ENCODE data around the gene TMEM209. TPM values are rescaled to one million over a fixed set of nuclear protein-coding genes. Genes with fewer than 3 reads are reported as not detected.

Gene TMEM209
- total RNA-seq, 1 experiment from 2014 or later, result 30.8 TPM

DNA sequence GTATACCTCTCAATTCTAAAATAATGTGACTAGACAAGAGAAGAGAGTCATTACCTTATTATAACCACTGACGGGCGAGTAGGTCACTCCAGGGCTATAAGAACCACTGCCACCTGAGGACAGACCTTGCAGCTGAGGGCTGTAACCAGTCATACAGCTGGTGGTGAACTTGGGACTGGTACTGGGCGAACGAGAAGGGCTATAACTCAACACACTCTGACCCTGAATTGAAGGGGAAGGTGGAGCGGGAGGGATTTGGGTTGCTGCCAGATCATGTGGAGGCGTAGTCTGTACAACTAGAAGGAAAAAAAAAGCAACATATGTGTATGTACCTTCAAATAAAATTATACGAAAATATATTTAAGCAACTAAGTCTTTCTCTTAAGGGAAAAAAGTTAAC, 3.4 kb downstream of the TMEM209 start:
- TF ChIP-seq EZH2 (IDR thresholded peaks at IDR 0.05; ENCODE audit: low read depth), result no peak
- no peaks in the 10 kb centered on the region for H3K9me2 ChIP-seq (ENCODE audit: insufficient read depth)
- no peak overlapping the region for H2AFZ ChIP-seq
- H3K4me2 ChIP-seq, result no peak overlapping the region
- POLR2A ChIA-PET (ENCODE audit: unreplicated experiment), result no interaction called here
- no peaks in the 10 kb centered on the region for H3K27me3 ChIP-seq (ENCODE audit: insufficient read depth, low read depth)
- intact Hi-C loops (cut with micrococcal nuclease; ENCODE audit: unreplicated experiment), result no loop called here
- no peak overlapping the region for H3K4me3 ChIP-seq
- H3K36me3 ChIP-seq (ENCODE audit: low read depth), result peaks cover 51% of the 10 kb centered on the region
- peaks cover 23% of the 10 kb centered on the region for H3F3A ChIP-seq (ENCODE audit: insufficient read depth, low read depth)
- BruUV-seq (replicated peaks), result no TSS peak
- H4K20me1 ChIP-seq (ENCODE audit: insufficient read depth), result no peaks in the 10 kb centered on the region; the same call in 1 of the 2 replicates
- peaks cover 15% of the 10 kb centered on the region for H3K79me2 ChIP-seq (ENCODE audit: low read depth)
- CTCF ChIA-PET, result no interaction called here
- no peak overlapping the region for H3K27ac ChIP-seq
- H3K9me3 ChIP-seq (ENCODE audit: insufficient read depth, low read depth), result no peaks in the 10 kb centered on the region
- H3K4me1 ChIP-seq (replicated peaks; ENCODE audit: insufficient read depth), result peaks cover 19% of the 10 kb centered on the region
- DNase-seq, result no peak

DNA sequence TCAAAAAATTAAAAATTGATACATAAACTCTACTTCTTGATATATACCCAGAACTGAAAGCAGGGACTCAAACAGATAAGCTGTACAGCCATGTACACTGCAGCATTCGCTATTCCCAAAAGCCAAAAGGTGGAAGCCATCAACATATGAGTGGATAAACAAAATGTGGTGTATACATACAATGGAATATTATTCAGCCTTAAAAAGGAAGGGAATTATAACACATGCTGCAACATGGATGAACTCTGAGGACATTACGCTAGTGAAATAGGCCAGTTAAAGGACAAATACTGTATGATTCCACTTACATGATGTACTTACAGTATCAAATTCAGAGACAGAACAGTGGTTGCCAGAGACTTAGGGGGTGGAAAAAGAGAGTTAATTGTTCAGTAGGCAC, 8.1 kb downstream of the TMEM209 start:
- Histone ChIP-seq H2AFZ (no peak overlapping the region), H3K27me3 (ENCODE audit: insufficient read depth, low read depth) (no peaks in the 10 kb centered on the region), H3K9me3 (ENCODE audit: insufficient read depth, low read depth) (no peaks in the 10 kb centered on the region), H4K20me1 (ENCODE audit: insufficient read depth) (no peaks in the 10 kb centered on the region; the same call in 1 of the 2 replicates), H3K4me2 (no peak overlapping the region), H3K36me3 (ENCODE audit: low read depth) (peaks cover 43% of the 10 kb centered on the region), H3K79me2 (ENCODE audit: low read depth) (no peaks in the 10 kb centered on the region), H3K4me1 (replicated peaks; ENCODE audit: insufficient read depth) (no peaks in the 10 kb centered on the region), H3K4me3 (no peak overlapping the region), H3K27ac (no peak overlapping the region), H3F3A (ENCODE audit: insufficient read depth, low read depth) (no peaks in the 10 kb centered on the region), H3K9me2 (ENCODE audit: insufficient read depth) (no peaks in the 10 kb centered on the region)
- intact Hi-C loops (cut with micrococcal nuclease; ENCODE audit: unreplicated experiment), result no loop called here
- CTCF ChIA-PET, result no interaction called here
- BruUV-seq (replicated peaks), result no TSS peak
- POLR2A ChIA-PET (ENCODE audit: unreplicated experiment), result no interaction called here
- no peak for DNase-seq
- no peak for TF ChIP-seq EZH2 (IDR thresholded peaks at IDR 0.05; ENCODE audit: low read depth)
- TF ChIP-seq, protein P1, sequence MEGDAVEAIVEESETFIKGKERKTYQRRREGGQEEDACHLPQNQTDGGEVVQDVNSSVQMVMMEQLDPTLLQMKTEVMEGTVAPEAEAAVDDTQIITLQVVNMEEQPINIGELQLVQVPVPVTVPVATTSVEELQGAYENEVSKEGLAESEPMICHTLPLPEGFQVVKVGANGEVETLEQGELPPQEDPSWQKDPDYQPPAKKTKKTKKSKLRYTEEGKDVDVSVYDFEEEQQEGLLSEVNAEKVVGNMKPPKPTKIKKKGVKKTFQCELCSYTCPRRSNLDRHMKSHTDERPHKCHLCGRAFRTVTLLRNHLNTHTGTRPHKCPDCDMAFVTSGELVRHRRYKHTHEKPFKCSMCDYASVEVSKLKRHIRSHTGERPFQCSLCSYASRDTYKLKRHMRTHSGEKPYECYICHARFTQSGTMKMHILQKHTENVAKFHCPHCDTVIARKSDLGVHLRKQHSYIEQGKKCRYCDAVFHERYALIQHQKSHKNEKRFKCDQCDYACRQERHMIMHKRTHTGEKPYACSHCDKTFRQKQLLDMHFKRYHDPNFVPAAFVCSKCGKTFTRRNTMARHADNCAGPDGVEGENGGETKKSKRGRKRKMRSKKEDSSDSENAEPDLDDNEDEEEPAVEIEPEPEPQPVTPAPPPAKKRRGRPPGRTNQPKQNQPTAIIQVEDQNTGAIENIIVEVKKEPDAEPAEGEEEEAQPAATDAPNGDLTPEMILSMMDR (conservative IDR thresholded peaks at IDR 0.05), result no peak

DNA sequence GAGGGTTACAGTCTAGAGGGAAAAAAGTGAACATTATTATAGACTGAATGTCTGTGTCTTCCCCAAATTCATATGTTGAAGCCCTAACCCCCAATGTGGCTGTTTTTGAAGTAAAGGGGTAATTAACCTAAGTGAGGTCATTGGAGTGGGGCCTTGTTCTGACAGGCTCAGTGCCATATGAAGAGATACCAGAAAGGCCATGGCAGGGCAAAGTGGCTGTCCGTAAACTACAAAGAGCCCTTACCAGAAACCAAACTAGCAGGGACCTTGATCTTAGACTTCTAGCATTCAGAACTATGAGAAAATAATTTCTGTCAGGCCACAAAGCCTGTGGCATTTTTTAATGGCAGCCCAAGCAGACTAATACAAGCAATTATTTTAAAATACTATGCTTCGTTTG, 8.7 kb downstream of the TMEM209 start:
- no peaks in the 10 kb centered on the region for H3K79me2 ChIP-seq (ENCODE audit: low read depth)
- CTCF ChIA-PET, result no interaction called here
- POLR2A ChIA-PET (ENCODE audit: unreplicated experiment), result no interaction called here
- H3K4me3 ChIP-seq, result no peak overlapping the region
- DNase-seq, result no peak
- H3K9me2 ChIP-seq (ENCODE audit: insufficient read depth), result no peaks in the 10 kb centered on the region
- H3K9me3 ChIP-seq (ENCODE audit: insufficient read depth, low read depth), result no peaks in the 10 kb centered on the region
- no peaks in the 10 kb centered on the region for H3K4me1 ChIP-seq (replicated peaks; ENCODE audit: insufficient read depth)
- peaks cover 38% of the 10 kb centered on the region for H3K36me3 ChIP-seq (ENCODE audit: low read depth)
- intact Hi-C loops (cut with micrococcal nuclease; ENCODE audit: unreplicated experiment), result no loop called here
- H3F3A ChIP-seq (ENCODE audit: insufficient read depth, low read depth), result no peaks in the 10 kb centered on the region
- no peaks in the 10 kb centered on the region for H4K20me1 ChIP-seq (ENCODE audit: insufficient read depth)
- H2AFZ ChIP-seq, result no peak overlapping the region
- no peak overlapping the region for H3K27ac ChIP-seq
- BruUV-seq (replicated peaks), result no TSS peak
- TF ChIP-seq, protein P1 (conservative IDR thresholded peaks at IDR 0.05), result no peak
- no peak for TF ChIP-seq EZH2 (IDR thresholded peaks at IDR 0.05; ENCODE audit: low read depth)
- H3K4me2 ChIP-seq, result no peak overlapping the region
- no peaks in the 10 kb centered on the region for H3K27me3 ChIP-seq (ENCODE audit: insufficient read depth, low read depth)

DNA sequence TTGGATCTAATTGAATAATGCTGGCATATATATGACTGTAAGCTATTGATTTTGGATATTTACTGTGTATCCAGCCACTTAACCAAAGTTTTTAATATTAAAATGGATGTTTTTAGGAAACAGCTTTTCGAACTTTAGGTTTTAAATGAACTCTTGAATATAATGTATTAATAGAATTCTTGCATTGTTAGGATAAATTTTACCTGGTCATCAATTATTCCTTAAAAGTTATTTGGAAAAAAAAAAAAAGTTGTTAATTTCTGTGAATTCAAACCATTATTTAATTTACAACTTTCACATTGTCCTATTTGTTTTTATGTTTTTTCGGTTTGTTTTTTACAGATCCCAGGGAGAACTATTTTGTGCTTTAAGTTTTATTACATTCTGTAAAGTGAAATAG, 9.8 kb downstream of the TMEM209 start:
- DNase-seq, result no peak
- H3K27me3 ChIP-seq (ENCODE audit: insufficient read depth, low read depth), result no peaks in the 10 kb centered on the region
- H3K79me2 ChIP-seq (ENCODE audit: low read depth), result no peaks in the 10 kb centered on the region
- H3K4me1 ChIP-seq (replicated peaks; ENCODE audit: insufficient read depth), result no peaks in the 10 kb centered on the region
- intact Hi-C loops (cut with micrococcal nuclease; ENCODE audit: unreplicated experiment), result no loop called here
- no peaks in the 10 kb centered on the region for H3K9me2 ChIP-seq (ENCODE audit: insufficient read depth)
- POLR2A ChIA-PET (ENCODE audit: unreplicated experiment), result interaction anchor here (0.6 kb wide), 1 partner anchor 558 kb away, joined by 4 read pairs; no protein-coding TSS in a partner anchor
- no peak overlapping the region for H3K4me2 ChIP-seq
- H2AFZ ChIP-seq, result no peak overlapping the region
- H3F3A ChIP-seq (ENCODE audit: insufficient read depth, low read depth), result no peaks in the 10 kb centered on the region
- H3K9me3 ChIP-seq (ENCODE audit: insufficient read depth, low read depth), result no peaks in the 10 kb centered on the region
- H3K36me3 ChIP-seq (ENCODE audit: low read depth), result peaks cover 31% of the 10 kb centered on the region
- TF ChIP-seq EZH2 (IDR thresholded peaks at IDR 0.05; ENCODE audit: low read depth), result no peak
- TF ChIP-seq, protein P1 (conservative IDR thresholded peaks at IDR 0.05), result no peak
- H4K20me1 ChIP-seq (ENCODE audit: insufficient read depth), result no peaks in the 10 kb centered on the region
- no peak overlapping the region for H3K27ac ChIP-seq
- H3K4me3 ChIP-seq, result no peak overlapping the region
- CTCF ChIA-PET, result no interaction called here
- no TSS peak for BruUV-seq (replicated peaks)
